ENCODE data around the gene UBE2Q2.

GRCh38 chr15:75796321-75796720, 46.9 kb upstream of the UBE2Q2 start:
- TF ChIP-seq CTCF (IDR thresholded peaks at IDR 0.05), result no peak
- no peak for TF ChIP-seq POLR2A (IDR thresholded peaks at IDR 0.05; ENCODE audit: low read depth)
- TF ChIP-seq POLR2AphosphoS5 (IDR thresholded peaks at IDR 0.05), result no peak
